SJSA1 (cell line): ENCODE data around the gene FKBP1C. TPM values are rescaled to one million over a fixed set of nuclear protein-coding genes. Genes with fewer than 3 reads are reported as not detected.
"Not testable (repeated sequence)": the region's sequence is repeated elsewhere in the genome, so short reads cannot be mapped to it uniquely, and the experiment has no call there.

Source experiments
- DNase-seq, 2 experiments: peaks; one replicate each; pipeline ENCODE4 v3.0.0-alpha.2; 2015 to 2020; ENCODE audit warnings: low spot score in 2 of 2, low read depth in 1 of 2
- H3K27ac ChIP-seq: fragments of 250-450 bp; sonication (Bioruptor Pico); 2 replicates; pipeline ENCODE4 v1.5.1; 2020; ENCODE audit warnings: mild to moderate bottlenecking, moderate library complexity
- H3K27me3 ChIP-seq: fragments of 250-450 bp; sonication (Bioruptor Pico); replicated peaks from 2 replicates; pipeline ENCODE4 v1.5.1; 2020; ENCODE audit warnings: mild to moderate bottlenecking, moderate library complexity
- H3K36me3 ChIP-seq: fragments of 250-450 bp; sonication (Bioruptor Pico); 2 replicates; pipeline ENCODE4 v1.5.1; 2020; ENCODE audit warnings: mild to moderate bottlenecking
- H3K4me1 ChIP-seq: fragments of 250-450 bp; sonication (Bioruptor Pico); replicated peaks from 2 replicates; pipeline ENCODE4 v1.6.1; 2021; ENCODE audit warnings: mild to moderate bottlenecking
- H3K4me3 ChIP-seq: fragments of 250-450 bp; sonication (Bioruptor Pico); 2 replicates; pipeline ENCODE4 v1.5.1; 2020; ENCODE audit warnings: mild to moderate bottlenecking
- H3K9me3 ChIP-seq: fragments of 250-450 bp; sonication (Bioruptor Pico); replicated peaks from 2 replicates; pipeline ENCODE4 v1.5.1; 2020; ENCODE audit warnings: mild to moderate bottlenecking
- total RNA-seq: library from RNA; depleted of rRNA; stranded (reverse); fragments of >200 nt; shearing (Covaris generic); gene quantifications from 2 replicates; pipeline ENCODE4 v1.2.3, GENCODE V29; 2014; rRNA removed

FKBP1C gene
- total RNA-seq, 1 experiment from 2014 or later, result 0.37 TPM

DNA sequence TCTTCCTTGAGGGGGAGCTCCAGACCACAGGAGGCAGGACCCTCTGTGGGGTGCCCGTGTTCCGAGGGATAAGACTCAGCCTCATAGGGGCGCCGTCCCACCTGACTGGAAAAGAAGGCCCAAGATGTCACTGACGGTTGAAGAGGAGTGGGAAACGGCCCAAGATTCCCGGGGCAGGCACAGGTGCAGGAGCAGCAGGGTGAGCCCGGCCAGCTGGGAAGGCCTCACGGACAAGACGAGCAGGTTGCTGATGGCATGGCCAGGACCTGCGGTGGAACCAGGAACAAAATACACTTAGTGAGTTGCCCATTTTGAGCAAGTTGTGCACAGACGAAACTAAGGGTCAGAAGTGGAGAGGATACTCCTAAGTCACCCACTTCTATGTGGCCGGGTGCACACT is 18.8 kb downstream of the FKBP1C start:
- H3K4me3 ChIP-seq, H3K4me1 ChIP-seq, DNase-seq, H3K36me3 ChIP-seq, H3K9me3 ChIP-seq, H3K27me3 ChIP-seq, H3K27ac ChIP-seq: not testable (repeated sequence)

DNA sequence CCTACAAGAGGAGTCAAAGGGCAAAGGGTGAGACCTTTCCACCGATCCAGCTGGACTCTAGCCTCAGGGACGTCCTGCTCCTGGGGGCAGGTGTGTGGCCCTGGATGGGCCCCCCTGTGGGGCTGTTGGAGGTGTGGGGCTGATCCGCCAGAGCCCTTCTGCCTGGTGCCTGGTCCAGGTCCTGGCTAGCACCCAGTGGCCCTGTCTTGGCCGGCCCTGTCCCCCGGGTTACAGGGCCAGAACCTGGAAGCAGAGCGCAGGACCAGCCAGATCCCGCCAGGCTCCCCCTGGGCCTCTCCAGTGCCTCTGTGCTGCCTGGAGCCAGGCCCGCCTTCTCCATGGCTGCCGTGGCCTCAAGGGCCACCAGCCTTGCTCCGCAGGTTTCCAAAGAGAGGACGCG is 19.2 kb downstream of the FKBP1C start:
- not testable (repeated sequence) for H3K4me3 ChIP-seq, H3K36me3 ChIP-seq, DNase-seq, H3K4me1 ChIP-seq, H3K27me3 ChIP-seq, H3K9me3 ChIP-seq, H3K27ac ChIP-seq

- no peak for DNase-seq
- H3K9me3 ChIP-seq, result no peaks in the 10 kb centered on the region
- no peak overlapping the region for H3K27ac ChIP-seq
- H3K27me3 ChIP-seq, result no peaks in the 10 kb centered on the region
- no peaks in the 10 kb centered on the region for H3K36me3 ChIP-seq
- H3K4me3 ChIP-seq, result no peak overlapping the region
- H3K4me1 ChIP-seq, result no peaks in the 10 kb centered on the region
These were observed 25.1 kb downstream of the FKBP1C start for GRCh38 chr6:63236398-63236817.

DNA sequence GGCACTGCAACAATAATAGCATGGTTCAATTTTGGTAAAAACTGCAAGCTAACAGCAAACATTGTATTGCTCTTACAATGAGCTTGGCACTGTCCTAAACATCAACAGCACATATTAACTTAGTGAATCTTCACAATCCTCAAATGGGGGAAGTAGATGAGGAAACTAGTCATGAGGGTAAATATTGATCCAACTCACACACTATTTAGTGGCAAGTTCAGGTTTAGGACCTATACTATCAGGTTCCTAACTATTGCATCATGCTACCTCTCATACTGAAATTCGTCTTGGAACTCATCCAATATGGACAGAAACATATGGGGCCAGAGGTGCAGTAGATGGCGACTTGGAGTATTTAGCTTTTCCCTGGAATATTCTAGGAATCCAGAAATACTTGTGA is 34.2 kb downstream of the FKBP1C start:
- no peak for DNase-seq
- H3K4me3 ChIP-seq, result no peak overlapping the region
- H3K27me3 ChIP-seq, result no peaks in the 10 kb centered on the region
- H3K9me3 ChIP-seq, result no peaks in the 10 kb centered on the region
- H3K4me1 ChIP-seq, result no peaks in the 10 kb centered on the region
- no peak overlapping the region for H3K27ac ChIP-seq
- no peaks in the 10 kb centered on the region for H3K36me3 ChIP-seq

- Histone ChIP-seq H3K4me3 (no peak overlapping the region), H3K9me3 (no peaks in the 10 kb centered on the region), H3K4me1 (no peaks in the 10 kb centered on the region), H3K36me3 (no peaks in the 10 kb centered on the region), H3K27ac (no peak overlapping the region), H3K27me3 (no peaks in the 10 kb centered on the region)
- no peak for DNase-seq
These were observed 34.6 kb downstream of the FKBP1C start for GRCh38 chr6:63245909-63246308.

DNA sequence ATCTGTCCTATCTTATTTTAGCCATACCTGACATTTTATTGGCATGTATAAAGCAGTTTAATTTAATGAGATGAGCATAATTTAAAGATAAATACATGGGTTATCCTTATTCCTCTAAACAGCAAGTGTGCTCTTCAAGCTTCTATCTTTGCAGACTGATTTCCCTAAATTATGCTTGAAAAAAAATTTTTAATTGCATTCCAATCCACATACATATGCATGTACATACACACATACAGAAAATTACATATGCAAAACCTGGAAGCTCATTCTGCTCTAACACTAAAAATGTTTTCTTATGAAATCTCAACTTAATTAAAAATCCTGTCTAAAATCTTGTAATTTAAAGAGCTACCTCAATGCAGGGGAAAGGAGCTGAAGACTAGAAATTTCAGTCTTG is 35.3 kb downstream of the FKBP1C start:
- no peaks in the 10 kb centered on the region for H3K9me3 ChIP-seq
- no peak overlapping the region for H3K4me3 ChIP-seq
- H3K36me3 ChIP-seq, result no peaks in the 10 kb centered on the region
- DNase-seq, result no peak
- H3K4me1 ChIP-seq, result no peaks in the 10 kb centered on the region
- H3K27ac ChIP-seq, result no peak overlapping the region
- no peaks in the 10 kb centered on the region for H3K27me3 ChIP-seq

DNA sequence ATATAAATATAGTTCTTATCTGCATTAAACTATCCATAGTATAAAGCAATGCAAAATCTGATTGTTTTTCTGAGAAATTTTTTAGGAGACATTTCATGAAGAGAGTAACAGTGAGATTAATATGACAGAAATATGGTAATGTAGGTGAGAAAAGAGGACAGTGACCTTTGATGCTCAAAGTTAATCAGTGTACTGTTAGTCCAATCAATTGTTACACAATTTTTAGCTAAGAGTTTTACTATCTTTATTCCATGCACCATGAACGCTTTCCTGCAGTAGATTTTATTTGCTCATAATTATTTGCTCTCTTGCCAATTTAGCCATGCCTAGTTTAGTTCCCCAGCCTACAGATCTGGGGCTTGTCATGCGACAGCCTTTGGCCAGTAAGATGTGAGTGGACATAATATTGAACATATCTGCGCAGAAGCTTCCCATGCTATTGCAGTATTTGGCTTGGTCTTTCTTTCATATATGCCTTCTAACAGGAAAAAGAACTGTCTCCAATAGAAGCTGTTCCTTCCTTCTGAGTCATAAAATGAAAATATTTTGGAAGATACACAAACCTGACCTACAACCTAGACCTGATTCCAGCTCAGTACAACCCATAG is 38.7 kb downstream of the FKBP1C start:
- Histone ChIP-seq H3K4me3 (no peak overlapping the region), H3K27ac (no peak overlapping the region), H3K27me3 (no peaks in the 10 kb centered on the region), H3K36me3 (no peaks in the 10 kb centered on the region), H3K4me1 (no peaks in the 10 kb centered on the region), H3K9me3 (no peaks in the 10 kb centered on the region)
- DNase-seq, result no peak

GRCh38 chr6:63259153-63259552 is 47.9 kb downstream of the FKBP1C start:
- no peaks in the 10 kb centered on the region for H3K27me3 ChIP-seq
- DNase-seq, result no peak

DNA sequence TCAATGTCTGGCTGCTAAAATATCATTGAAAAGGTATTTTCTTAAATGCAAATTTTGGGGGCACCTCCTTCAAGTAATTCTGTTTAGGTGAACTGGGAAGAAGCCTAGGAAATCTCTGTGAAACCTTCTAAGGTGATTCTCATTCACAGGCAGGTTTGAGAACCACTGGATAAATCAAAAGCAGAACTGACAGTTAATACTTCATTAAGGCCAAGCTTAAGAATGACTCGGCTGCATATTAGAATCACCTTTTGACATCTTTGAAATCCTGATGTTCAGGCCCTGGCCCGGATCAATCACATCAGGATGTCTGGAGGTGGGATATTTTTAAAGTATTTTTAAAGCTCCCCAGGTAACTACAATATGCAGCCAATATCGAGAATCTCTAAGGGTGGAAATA is 50.6 kb downstream of the FKBP1C start:
- no peaks in the 10 kb centered on the region for H3K36me3 ChIP-seq
- no peak overlapping the region for H3K4me3 ChIP-seq
- no peak for DNase-seq
- H3K27me3 ChIP-seq, result no peaks in the 10 kb centered on the region
- no peak overlapping the region for H3K27ac ChIP-seq
- H3K9me3 ChIP-seq, result no peaks in the 10 kb centered on the region
- H3K4me1 ChIP-seq, result no peaks in the 10 kb centered on the region

More at GRCh38 chr6:63259153-63259552, 47.9 kb downstream of the FKBP1C start:
- Histone ChIP-seq H3K4me1 (no peaks in the 10 kb centered on the region), H3K27ac (no peak overlapping the region), H3K4me3 (no peak overlapping the region), H3K9me3 (no peaks in the 10 kb centered on the region), H3K36me3 (no peaks in the 10 kb centered on the region)

Other genes starting within 250 kb of the FKBP1C start
- not detected in 2 replicates for gene LGSN, start 108.5 kb downstream of the FKBP1C start, total RNA-seq